GM12872 (cell line): ENCODE measurements around the gene MEDAG.

Source experiments
- CTCF ChIP-seq: IDR thresholded peaks from 3 replicates; pipeline ENCODE4 v1.5.1; 2011; ENCODE audit warnings: low read depth, mild to moderate bottlenecking, low read length, moderate library complexity; ENCODE audit not compliant: insufficient read depth

MEDAG gene

GRCh38 chr13:30869491-30869890, 36.6 kb upstream of the MEDAG start:
- no peak for TF ChIP-seq CTCF

GRCh38 chr13:30870049-30870884, 35.8 kb upstream of the MEDAG start:
- TF ChIP-seq CTCF = no peak

GRCh38 chr13:30870916-30871587, 35.0 kb upstream of the MEDAG start:
- TF ChIP-seq CTCF = no peak

- no peak for TF ChIP-seq CTCF
Measured at GRCh38 chr13:30871588-30872275, 34.3 kb upstream of the MEDAG start.

GRCh38 chr13:30872276-30872594, 33.8 kb upstream of the MEDAG start:
- no peak for TF ChIP-seq CTCF

GRCh38 chr13:30872685-30873461, 33.2 kb upstream of the MEDAG start:
- TF ChIP-seq CTCF = no peak

- TF ChIP-seq CTCF = no peak
Measured at GRCh38 chr13:30873499-30873898, 32.6 kb upstream of the MEDAG start.
